ENCODE results near the gene GRXCR2. TPM values are rescaled to one million over a fixed set of nuclear protein-coding genes. Genes with fewer than 3 reads are reported as not detected.

The GRXCR2 gene
- total RNA-seq, 1 experiment from 2014 or later: not detected

Other genes starting within 250 kb of the GRXCR2 start
- 0.06 TPM in 1 of 2 replicates, not detected in the other for gene PRELID2, start 37.7 kb downstream of the GRXCR2 start, total RNA-seq (2014; rRNA removed; shearing (Covaris generic))
- gene SH3RF2, start 63.6 kb upstream of the GRXCR2 start, total RNA-seq (2014; rRNA removed; shearing (Covaris generic)): not detected in 2 replicates
- 0.33 TPM in 1 of 2 replicates, not detected in the other for gene PLAC8L1, start 232.6 kb upstream of the GRXCR2 start, total RNA-seq (2014; rRNA removed; shearing (Covaris generic))

Data from SJCRH30 (cell line).